Measurements from ENCODE around the gene QSER1.

QSER1 gene

GRCh38 chr11:32990481-32990880 lies 97.9 kb downstream of the QSER1 start:
- H3K4me2 ChIP-seq (ENCODE audit: low read length) = no peak overlapping the region
- H3K4ac ChIP-seq (ENCODE audit: low read depth, low read length) = no peak overlapping the region
- H3K27ac ChIP-seq (ENCODE audit: low read depth, low read length) = no peak overlapping the region
- no peak overlapping the region for H3K4me3 ChIP-seq (ENCODE audit: low read depth, low read length)
- no peak overlapping the region for H4K8ac ChIP-seq (ENCODE audit: low read depth, low read length)
- no peak overlapping the region for H3K23ac ChIP-seq (ENCODE audit: low read length)
- H3K14ac ChIP-seq (ENCODE audit: low read length) = no peak overlapping the region
- no peak for DNase-seq
- H3K79me1 ChIP-seq (ENCODE audit: low read length) = no peaks in the 10 kb centered on the region
- no peak overlapping the region for H3K9ac ChIP-seq (ENCODE audit: low read length)
- no peak overlapping the region for H2BK12ac ChIP-seq (ENCODE audit: low read length)
- H3K4me1 ChIP-seq (ENCODE audit: control insufficient read depth in 1 of 2, insufficient read depth in 2 of 2, low read length in 2 of 2) = no peaks in the 10 kb centered on the region
- H2BK5ac ChIP-seq (ENCODE audit: low read depth, low read length, poor library complexity) = no peak overlapping the region
- H3K79me2 ChIP-seq (ENCODE audit: control insufficient read depth, insufficient read depth, low read length, poor library complexity) = no peaks in the 10 kb centered on the region
- no peak overlapping the region for H2BK120ac ChIP-seq (ENCODE audit: insufficient read depth, low read length, poor library complexity)
- WGBS (ENCODE audit: extremely low coverage, insufficient coverage, insufficient read length) = no CpG with 5 or more reads among the region's 1 CpG
- H3K9me3 ChIP-seq (ENCODE audit: insufficient read depth, low read depth, low read length) = no peaks in the 10 kb centered on the region
- H3K36me3 ChIP-seq (ENCODE audit: control insufficient read depth in 1 of 2, insufficient read depth in 2 of 2, low read length in 2 of 2) = no peaks in the 10 kb centered on the region
- no peak overlapping the region for H2AK5ac ChIP-seq (ENCODE audit: low read length)
- H3K18ac ChIP-seq (ENCODE audit: low read length) = no peak overlapping the region
- no peak overlapping the region for H2AFZ ChIP-seq (ENCODE audit: insufficient read depth, low read length, poor library complexity)
- H3K27me3 ChIP-seq (ENCODE audit: insufficient read depth, low read length) = no peaks in the 10 kb centered on the region
- H4K12ac ChIP-seq (ENCODE audit: low read depth, low read length) = no peak overlapping the region
- H4K91ac ChIP-seq (ENCODE audit: low read depth, low read length) = no peak overlapping the region

- WGBS (ENCODE audit: extremely low coverage, insufficient coverage, insufficient read length) = no CpG with 5 or more reads among the region's 3 CpGs
Measured at GRCh38 chr11:32991427-32991826, 98.8 kb downstream of the QSER1 start.

GRCh38 chr11:32991898-32992297 lies 99.3 kb downstream of the QSER1 start:
- no peaks in the 10 kb centered on the region for H3K4me1 ChIP-seq (ENCODE audit: control insufficient read depth in 1 of 2, insufficient read depth in 2 of 2, low read length in 2 of 2)

More at GRCh38 chr11:32991427-32991826, 98.8 kb downstream of the QSER1 start:
- no peak overlapping the region for H3K9ac ChIP-seq (ENCODE audit: low read length)
- H3K18ac ChIP-seq (ENCODE audit: low read length) = no peak overlapping the region
- no peak overlapping the region for H3K4me2 ChIP-seq (ENCODE audit: low read length)
- H2BK120ac ChIP-seq (ENCODE audit: insufficient read depth, low read length, poor library complexity) = no peak overlapping the region
- no peaks in the 10 kb centered on the region for H3K27me3 ChIP-seq (ENCODE audit: insufficient read depth, low read length)
- H4K91ac ChIP-seq (ENCODE audit: low read depth, low read length) = no peak overlapping the region
- H3K14ac ChIP-seq (ENCODE audit: low read length) = no peak overlapping the region
- no peak overlapping the region for H2BK12ac ChIP-seq (ENCODE audit: low read length)
- no peak overlapping the region for H3K4ac ChIP-seq (ENCODE audit: low read depth, low read length)
- H3K4me1 ChIP-seq (ENCODE audit: control insufficient read depth in 1 of 2, insufficient read depth in 2 of 2, low read length in 2 of 2) = no peaks in the 10 kb centered on the region
- H3K4me3 ChIP-seq (ENCODE audit: low read depth, low read length) = no peak overlapping the region
- no peaks in the 10 kb centered on the region for H3K79me2 ChIP-seq (ENCODE audit: control insufficient read depth, insufficient read depth, low read length, poor library complexity)
- H4K12ac ChIP-seq (ENCODE audit: low read depth, low read length) = no peak overlapping the region
- no peak overlapping the region for H4K8ac ChIP-seq (ENCODE audit: low read depth, low read length)
- H3K27ac ChIP-seq (ENCODE audit: low read depth, low read length) = no peak overlapping the region
- no peak overlapping the region for H2AFZ ChIP-seq (ENCODE audit: insufficient read depth, low read length, poor library complexity)
- no peaks in the 10 kb centered on the region for H3K36me3 ChIP-seq (ENCODE audit: control insufficient read depth in 1 of 2, insufficient read depth in 2 of 2, low read length in 2 of 2)
- no peaks in the 10 kb centered on the region for H3K9me3 ChIP-seq (ENCODE audit: insufficient read depth, low read depth, low read length)
- DNase-seq = no peak
- no peaks in the 10 kb centered on the region for H3K79me1 ChIP-seq (ENCODE audit: low read length)
- no peak overlapping the region for H2BK5ac ChIP-seq (ENCODE audit: low read depth, low read length, poor library complexity)
- no peak overlapping the region for H2AK5ac ChIP-seq (ENCODE audit: low read length)
- H3K23ac ChIP-seq (ENCODE audit: low read length) = no peak overlapping the region

GRCh38 chr11:33000181-33000580 lies 107.6 kb downstream of the QSER1 start:
- H3K14ac ChIP-seq (ENCODE audit: low read length) = no peak overlapping the region
- H4K12ac ChIP-seq (ENCODE audit: low read depth, low read length) = no peak overlapping the region
- no peak overlapping the region for H2AK5ac ChIP-seq (ENCODE audit: low read length)
- no peak overlapping the region for H2BK12ac ChIP-seq (ENCODE audit: low read length)
- H3K79me1 ChIP-seq (ENCODE audit: low read length) = peaks cover 6% of the 10 kb centered on the region
- H3K27ac ChIP-seq (ENCODE audit: low read depth, low read length) = peak overlapping the region; percentile 42
- H3K4me3 ChIP-seq (ENCODE audit: low read depth, low read length) = no peak overlapping the region
- peak overlapping the region; percentile 4 for H3K4me2 ChIP-seq (ENCODE audit: low read length)
- no peak overlapping the region for H4K8ac ChIP-seq (ENCODE audit: low read depth, low read length)
- no peak overlapping the region for H2AFZ ChIP-seq (ENCODE audit: insufficient read depth, low read length, poor library complexity)
- H2BK120ac ChIP-seq (ENCODE audit: insufficient read depth, low read length, poor library complexity) = no peak overlapping the region
- peaks cover 3% of the 10 kb centered on the region for H3K9me3 ChIP-seq (ENCODE audit: insufficient read depth, low read depth, low read length)
- H2BK5ac ChIP-seq (ENCODE audit: low read depth, low read length, poor library complexity) = no peak overlapping the region
- no peak overlapping the region for H3K18ac ChIP-seq (ENCODE audit: low read length)
- H3K4me1 ChIP-seq (ENCODE audit: control insufficient read depth in 1 of 2, insufficient read depth in 2 of 2, low read length in 2 of 2) = peaks cover 10 to 12% of the 10 kb centered on the region in 2 experiments
- H4K91ac ChIP-seq (ENCODE audit: low read depth, low read length) = no peak overlapping the region
- H3K9ac ChIP-seq (ENCODE audit: low read length) = no peak overlapping the region
- no peaks in the 10 kb centered on the region for H3K27me3 ChIP-seq (ENCODE audit: insufficient read depth, low read length)
- no peaks in the 10 kb centered on the region for H3K79me2 ChIP-seq (ENCODE audit: control insufficient read depth, insufficient read depth, low read length, poor library complexity)
- no peak overlapping the region for H3K4ac ChIP-seq (ENCODE audit: low read depth, low read length)
- no peaks in the 10 kb centered on the region for H3K36me3 ChIP-seq (ENCODE audit: control insufficient read depth in 1 of 2, insufficient read depth in 2 of 2, low read length in 2 of 2)
- DNase-seq = peak; percentile 48 to 86
- H3K23ac ChIP-seq (ENCODE audit: low read length) = no peak overlapping the region

More at GRCh38 chr11:32991898-32992297, 99.3 kb downstream of the QSER1 start:
- H3K27me3 ChIP-seq (ENCODE audit: insufficient read depth, low read length) = no peaks in the 10 kb centered on the region
- H3K79me1 ChIP-seq (ENCODE audit: low read length) = no peaks in the 10 kb centered on the region
- no peaks in the 10 kb centered on the region for H3K36me3 ChIP-seq (ENCODE audit: control insufficient read depth in 1 of 2, insufficient read depth in 2 of 2, low read length in 2 of 2)
- H3K27ac ChIP-seq (ENCODE audit: low read depth, low read length) = no peak overlapping the region
- H2AK5ac ChIP-seq (ENCODE audit: low read length) = no peak overlapping the region
- no peak overlapping the region for H3K18ac ChIP-seq (ENCODE audit: low read length)
- no peak overlapping the region for H3K9ac ChIP-seq (ENCODE audit: low read length)
- no peak for DNase-seq
- no peak overlapping the region for H2BK12ac ChIP-seq (ENCODE audit: low read length)
- no peaks in the 10 kb centered on the region for H3K79me2 ChIP-seq (ENCODE audit: control insufficient read depth, insufficient read depth, low read length, poor library complexity)
- H4K12ac ChIP-seq (ENCODE audit: low read depth, low read length) = no peak overlapping the region
- no peak overlapping the region for H3K4me3 ChIP-seq (ENCODE audit: low read depth, low read length)
- no peaks in the 10 kb centered on the region for H3K9me3 ChIP-seq (ENCODE audit: insufficient read depth, low read depth, low read length)
- H4K8ac ChIP-seq (ENCODE audit: low read depth, low read length) = no peak overlapping the region
- no peak overlapping the region for H2BK5ac ChIP-seq (ENCODE audit: low read depth, low read length, poor library complexity)
- no peak overlapping the region for H3K14ac ChIP-seq (ENCODE audit: low read length)
- no peak overlapping the region for H3K4ac ChIP-seq (ENCODE audit: low read depth, low read length)
- no peak overlapping the region for H2AFZ ChIP-seq (ENCODE audit: insufficient read depth, low read length, poor library complexity)
- no peak overlapping the region for H4K91ac ChIP-seq (ENCODE audit: low read depth, low read length)
- H2BK120ac ChIP-seq (ENCODE audit: insufficient read depth, low read length, poor library complexity) = no peak overlapping the region
- no peak overlapping the region for H3K23ac ChIP-seq (ENCODE audit: low read length)
- H3K4me2 ChIP-seq (ENCODE audit: low read length) = no peak overlapping the region
